Astrocyte (in vitro differentiated cells and primary cell): ENCODE results near the gene MYH9.

Experiments used
- CTCF ChIP-seq: IDR thresholded peaks from 2 replicates; pipeline ENCODE4 v1.5.1; 2011; ENCODE audit warnings: low read depth, mild to moderate bottlenecking, inconsistent platforms, low read length, moderate library complexity; ENCODE audit not compliant: insufficient read depth
- EZH2 ChIP-seq: IDR thresholded peaks from 2 replicates; pipeline ENCODE4 v1.6.1; 2012; ENCODE audit warnings: mild to moderate bottlenecking, low read length, inconsistent platforms; ENCODE audit not compliant: insufficient read depth

GRCh38 chr22:36365020-36365411 is 22.8 kb downstream of the MYH9 start:
- TF ChIP-seq CTCF (no peak), EZH2 (no peak)
